GM12873 (cell line): ENCODE results near the gene CCDC57.

ENCODE experiments used
- CTCF ChIP-seq: IDR thresholded peaks from 2 replicates; pipeline ENCODE4 v1.5.1; 2012; ENCODE audit warnings: low read depth, mild to moderate bottlenecking, moderate library complexity, low read length, control low read depth; ENCODE audit not compliant: insufficient read depth; ENCODE audit errors: missing control alignments

CCDC57 gene

GRCh38 chr17:82212331-82213250 is at the start of gene CCDC57:
Gene CCDC57 (minus strand): TSS chr17:82212842. CDS start chr17:82201944, 10,898 bp downstream.
- no peak for TF ChIP-seq CTCF

- TF ChIP-seq CTCF: no peak
Observed at GRCh38 chr17:82262344-82262743, 49.7 kb upstream of the CCDC57 start.

- TF ChIP-seq CTCF: no peak
Observed at GRCh38 chr17:82258555-82258954, 45.9 kb upstream of the CCDC57 start.

- TF ChIP-seq CTCF: no peak
Observed at GRCh38 chr17:82257473-82257872, 44.8 kb upstream of the CCDC57 start.

GRCh38 chr17:82256242-82256885 is 43.7 kb upstream of the CCDC57 start:
- no peak for TF ChIP-seq CTCF

- TF ChIP-seq CTCF: no peak
Observed at GRCh38 chr17:82255402-82255972, 42.8 kb upstream of the CCDC57 start.

GRCh38 chr17:82253179-82253544 is 40.5 kb upstream of the CCDC57 start:
- no peak for TF ChIP-seq CTCF
